IPS-18a (cell line): ENCODE results near the gene EN2.

Experiments used
- H3K27ac ChIP-seq: one replicate; pipeline ENCODE4 v1.5.1; 2013; ENCODE audit warnings: low read length
- H3K27me3 ChIP-seq: one replicate; pipeline ENCODE4 v1.6.1; 2013; ENCODE audit warnings: mild to moderate bottlenecking, low read length; ENCODE audit not compliant: control insufficient read depth, insufficient read depth
- H3K36me3 ChIP-seq: one replicate; pipeline ENCODE4 v1.6.1; 2013; ENCODE audit warnings: low read depth, low read length; ENCODE audit not compliant: control insufficient read depth
- H3K4me1 ChIP-seq: one replicate; pipeline ENCODE4 v1.6.1; 2013; ENCODE audit warnings: low read depth, low read length; ENCODE audit not compliant: control insufficient read depth
- H3K4me3 ChIP-seq: one replicate; pipeline ENCODE4 v1.5.1; 2013; ENCODE audit warnings: low read length
- H3K9ac ChIP-seq: one replicate; pipeline ENCODE4 v1.6.1; 2013; ENCODE audit warnings: mild to moderate bottlenecking, low read length, moderate library complexity
- H3K9me3 ChIP-seq: one replicate; pipeline ENCODE4 v1.6.1; 2013; ENCODE audit warnings: low read depth, low read length; ENCODE audit not compliant: control insufficient read depth

Gene EN2

DNA sequence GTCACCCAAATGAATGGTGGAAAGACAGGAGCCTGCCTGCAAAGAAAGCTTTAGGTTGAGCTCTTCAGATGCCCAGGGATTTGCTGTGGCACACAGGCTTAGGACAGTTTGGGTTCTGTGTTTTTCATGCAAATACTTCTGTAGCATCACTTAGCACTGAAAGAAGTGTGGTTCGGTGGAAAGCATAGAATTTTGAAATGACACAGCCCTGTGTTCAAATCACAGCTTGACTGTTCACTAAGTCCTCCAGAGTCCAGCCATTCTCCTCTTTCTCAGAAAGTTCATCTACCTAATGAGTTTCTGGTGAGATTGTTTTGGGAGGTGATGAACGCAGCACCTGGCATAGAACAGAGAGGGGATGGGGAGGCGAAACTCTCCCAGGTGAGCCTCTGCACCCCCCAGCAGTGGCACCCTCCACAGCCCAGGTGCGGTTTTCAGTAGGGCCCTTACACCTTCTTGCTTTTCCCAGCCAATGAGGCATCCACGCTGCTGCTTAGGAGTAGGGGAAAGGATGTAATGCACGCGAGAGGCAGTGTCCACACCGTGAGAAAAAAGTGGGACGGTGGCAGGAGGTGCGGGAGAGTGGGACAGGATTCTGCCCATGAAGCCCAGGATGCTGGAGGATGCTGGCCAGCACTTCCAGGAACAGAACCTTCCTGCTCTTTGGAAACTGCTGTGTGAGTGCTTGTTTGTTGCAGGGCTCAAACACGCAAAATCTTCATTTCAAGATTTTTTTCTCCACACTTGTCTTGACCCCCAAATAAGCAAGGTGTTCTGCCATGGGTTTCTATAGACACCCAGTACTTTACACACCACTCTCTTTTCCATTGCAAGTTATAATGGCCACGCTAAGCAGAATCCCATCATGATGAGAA lies 11.6 kb downstream of the EN2 start:
- no peak overlapping the region for H3K4me3 ChIP-seq
- H3K9me3 ChIP-seq = no peaks in the 10 kb centered on the region
- H3K27me3 ChIP-seq = peaks cover 100% of the 10 kb centered on the region
- H3K27ac ChIP-seq = no peak overlapping the region
- no peaks in the 10 kb centered on the region for H3K36me3 ChIP-seq
- no peak overlapping the region for H3K9ac ChIP-seq
- peaks cover 6% of the 10 kb centered on the region for H3K4me1 ChIP-seq

- Histone ChIP-seq H3K4me1 (peaks cover 6% of the 10 kb centered on the region), H3K27ac (no peak overlapping the region), H3K9ac (no peak overlapping the region), H3K27me3 (peaks cover 100% of the 10 kb centered on the region), H3K9me3 (no peaks in the 10 kb centered on the region), H3K36me3 (no peaks in the 10 kb centered on the region), H3K4me3 (no peak overlapping the region)
These were observed 12.2 kb downstream of the EN2 start for GRCh38 chr7:155470186-155470487.

DNA sequence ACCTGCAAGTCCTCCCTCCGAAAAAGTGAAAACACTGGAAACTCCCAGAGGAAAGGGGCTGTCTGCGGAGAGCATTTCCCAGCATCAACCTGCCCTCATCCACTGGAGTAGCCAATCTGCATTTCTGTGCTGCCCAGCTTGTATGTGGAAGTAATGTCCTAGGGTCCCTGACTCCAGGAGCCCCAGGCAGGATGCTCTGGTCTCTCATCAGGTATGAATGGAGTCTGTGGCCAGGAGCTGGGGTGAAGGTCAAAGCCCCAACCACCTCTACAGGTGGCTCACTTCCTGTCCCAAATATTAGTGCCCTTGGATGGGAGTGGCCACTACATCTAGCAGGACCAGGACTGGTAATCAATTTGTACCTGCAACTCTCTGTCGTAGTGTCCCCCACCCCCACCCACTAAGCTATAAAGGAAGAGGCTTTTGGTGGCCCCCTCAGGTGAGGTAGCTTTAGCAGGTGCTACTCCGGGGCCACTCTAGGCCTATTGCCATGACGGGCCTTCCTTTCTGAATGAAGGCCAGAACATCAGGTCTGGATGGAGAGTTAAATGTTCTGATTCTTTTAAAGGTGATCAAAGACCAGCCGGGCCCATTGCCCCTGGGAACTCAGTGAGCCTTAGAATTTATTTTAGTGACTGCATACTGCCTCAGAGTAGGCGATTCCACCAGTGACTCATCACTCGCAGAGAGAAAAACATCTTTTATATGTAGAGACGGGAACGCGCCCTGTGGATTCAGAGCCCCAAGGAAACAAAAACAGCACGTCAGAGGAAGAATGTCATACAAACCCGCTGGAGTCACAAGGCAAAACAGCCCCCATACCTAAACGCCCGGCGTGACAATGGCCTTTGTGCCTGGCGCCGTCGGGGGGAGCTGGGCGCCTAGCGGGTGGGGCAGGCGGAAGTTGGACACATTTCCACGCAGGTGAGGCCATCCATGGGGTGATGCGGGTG lies 13.0 kb downstream of the EN2 start:
- Histone ChIP-seq H3K9ac (no peak overlapping the region), H3K27ac (no peak overlapping the region), H3K27me3 (peaks cover 100% of the 10 kb centered on the region), H3K4me1 (peaks cover 6% of the 10 kb centered on the region), H3K4me3 (no peak overlapping the region), H3K9me3 (no peaks in the 10 kb centered on the region), H3K36me3 (no peaks in the 10 kb centered on the region)

- Histone ChIP-seq H3K4me1 (peaks cover 6% of the 10 kb centered on the region), H3K9ac (no peak overlapping the region), H3K9me3 (no peaks in the 10 kb centered on the region), H3K36me3 (no peaks in the 10 kb centered on the region), H3K27ac (no peak overlapping the region), H3K4me3 (no peak overlapping the region), H3K27me3 (peaks cover 100% of the 10 kb centered on the region)
These were observed 13.8 kb downstream of the EN2 start for GRCh38 chr7:155471718-155472117.

- H3K27me3 ChIP-seq = peaks cover 89% of the 10 kb centered on the region
- no peaks in the 10 kb centered on the region for H3K9me3 ChIP-seq
- no peaks in the 10 kb centered on the region for H3K36me3 ChIP-seq
- no peaks in the 10 kb centered on the region for H3K4me1 ChIP-seq
- H3K27ac ChIP-seq = no peak overlapping the region
- no peak overlapping the region for H3K9ac ChIP-seq
- H3K4me3 ChIP-seq = no peak overlapping the region
These were observed 19.5 kb downstream of the EN2 start for GRCh38 chr7:155477476-155477875.

GRCh38 chr7:155481764-155482163 lies 23.8 kb downstream of the EN2 start:
- H3K9me3 ChIP-seq = no peaks in the 10 kb centered on the region

DNA sequence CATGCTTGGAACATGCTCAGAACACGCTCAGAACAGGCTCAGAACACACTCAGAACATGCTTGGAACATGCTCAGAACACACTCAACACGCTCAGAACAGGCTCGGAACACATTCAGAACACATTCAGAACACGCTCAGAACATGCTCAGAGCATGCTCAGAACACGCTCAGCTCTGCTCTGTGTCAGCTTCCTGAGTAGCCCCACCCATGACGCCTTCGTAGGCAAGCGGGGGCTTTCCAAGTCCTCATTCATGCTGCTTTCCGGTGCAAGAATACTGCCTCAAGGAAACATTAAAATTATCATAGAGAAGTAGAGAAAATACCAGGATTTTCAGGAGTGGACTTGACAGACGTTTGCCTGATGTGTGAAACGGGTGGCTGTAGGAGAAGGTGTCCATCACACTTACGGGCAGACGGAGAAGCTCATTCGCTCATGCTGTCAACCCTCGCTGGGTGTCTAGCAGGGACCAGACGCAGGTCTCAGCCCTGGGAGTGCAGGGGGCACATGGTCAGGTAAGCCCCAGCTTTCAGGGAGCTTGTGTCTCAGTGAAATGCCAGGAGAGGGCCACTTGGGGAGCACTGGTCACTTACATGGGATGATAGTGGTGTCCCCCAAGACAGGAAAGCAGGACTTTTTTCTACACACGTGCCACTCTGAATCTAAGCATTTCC lies 24.7 kb downstream of the EN2 start:
- H3K9me3 ChIP-seq = no peaks in the 10 kb centered on the region
- no peaks in the 10 kb centered on the region for H3K36me3 ChIP-seq
- H3K27me3 ChIP-seq = peaks cover 84% of the 10 kb centered on the region
- H3K27ac ChIP-seq = no peak overlapping the region
- H3K4me1 ChIP-seq = peaks cover 15% of the 10 kb centered on the region
- no peak overlapping the region for H3K9ac ChIP-seq
- no peak overlapping the region for H3K4me3 ChIP-seq

More at GRCh38 chr7:155481764-155482163, 23.8 kb downstream of the EN2 start:
- Histone ChIP-seq H3K4me3 (no peak overlapping the region), H3K27me3 (peaks cover 84% of the 10 kb centered on the region), H3K4me1 (peaks cover 15% of the 10 kb centered on the region), H3K27ac (no peak overlapping the region), H3K9ac (no peak overlapping the region), H3K36me3 (no peaks in the 10 kb centered on the region)

GRCh38 chr7:155483245-155483644 lies 25.3 kb downstream of the EN2 start:
- H3K27me3 ChIP-seq = peaks cover 84% of the 10 kb centered on the region
- peak overlapping the region; percentile 15 for H3K4me3 ChIP-seq
- peaks cover 15% of the 10 kb centered on the region for H3K4me1 ChIP-seq

DNA sequence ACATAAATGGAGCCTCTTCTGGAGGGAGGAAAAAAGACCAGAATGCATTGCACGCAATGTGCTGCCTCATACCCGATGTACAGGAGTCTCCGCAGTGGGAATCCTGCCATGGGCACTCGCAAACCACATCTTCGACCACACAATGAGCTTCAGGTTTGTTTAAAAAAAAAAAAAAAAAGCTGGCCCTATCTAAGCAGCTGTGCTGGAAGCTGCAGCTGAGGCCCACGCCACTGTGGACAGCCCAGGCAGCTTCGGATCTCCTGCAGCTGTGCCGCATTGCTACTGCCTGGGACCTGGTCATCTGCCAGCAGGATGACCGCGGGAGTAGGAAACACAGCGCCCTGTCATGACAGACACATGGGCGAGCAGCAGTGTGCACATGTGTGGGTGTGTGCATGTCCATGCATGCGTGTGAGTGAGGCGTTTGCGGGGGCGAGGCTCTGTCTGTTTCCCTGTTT lies 26.0 kb downstream of the EN2 start:
- Histone ChIP-seq H3K36me3 (no peaks in the 10 kb centered on the region), H3K27me3 (peaks cover 84% of the 10 kb centered on the region), H3K27ac (no peak overlapping the region), H3K4me3 (peak overlapping the region; percentile 15), H3K9me3 (no peaks in the 10 kb centered on the region), H3K9ac (no peak overlapping the region), H3K4me1 (peaks cover 15% of the 10 kb centered on the region)

More at GRCh38 chr7:155483245-155483644, 25.3 kb downstream of the EN2 start:
- H3K36me3 ChIP-seq = no peaks in the 10 kb centered on the region
- H3K9me3 ChIP-seq = no peaks in the 10 kb centered on the region
- peak overlapping the region; percentile 6 for H3K9ac ChIP-seq
- H3K27ac ChIP-seq = no peak overlapping the region

GRCh38 chr7:155484483-155485399 lies 26.8 kb downstream of the EN2 start:
- Histone ChIP-seq H3K27ac (no peak overlapping the region), H3K4me1 (peaks cover 15% of the 10 kb centered on the region), H3K36me3 (no peaks in the 10 kb centered on the region), H3K9me3 (no peaks in the 10 kb centered on the region), H3K9ac (no peak overlapping the region), H3K27me3 (peaks cover 86% of the 10 kb centered on the region), H3K4me3 (no peak overlapping the region)
